Subcutaneous adipose tissue (tissue), 4 donors: ENCODE measurements around the gene MOK. TPM values are rescaled to one million over a fixed set of nuclear protein-coding genes. Genes with fewer than 3 reads are reported as not detected.

Source experiments
- total RNA-seq, 4 donors: library from RNA; depleted of rRNA; stranded (reverse); fragments of >200 nt; gene quantifications; one replicate each; pipeline ENCODE4 v1.1.0, GENCODE V29; 2016
- TF ChIP-seq, protein P1 (sequence below): fragments of 450-650 bp; IDR thresholded peaks from one replicate; pipeline ENCODE4 v1.5.1; 2016; ENCODE audit warnings: low read depth, mild to moderate bottlenecking, control low read depth, antibody characterized with exemption, moderate library complexity

The MOK gene
- total RNA-seq, 4 donors from 2014 or later, result 4.0 to 13.9 (median 6.1) TPM

DNA sequence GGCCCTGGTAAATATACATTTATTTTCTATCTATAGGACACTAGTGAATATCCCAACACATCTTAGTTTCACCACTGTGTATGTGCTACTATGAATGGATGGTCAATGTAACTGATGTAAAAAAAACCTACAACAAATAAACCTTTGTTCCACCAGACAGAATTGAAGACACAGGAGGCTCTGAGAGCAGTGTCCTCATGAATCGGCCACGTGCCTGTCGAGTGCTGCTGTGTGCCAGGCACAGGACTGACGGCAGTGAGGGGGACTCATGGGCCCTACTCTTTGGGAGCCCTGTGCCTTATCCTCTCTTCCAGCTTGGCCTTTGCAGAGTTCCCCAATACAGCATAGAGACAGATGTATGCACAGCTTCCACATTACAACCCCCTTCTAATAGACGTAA, 39.5 kb upstream of the MOK start:
- TF ChIP-seq, protein P1, sequence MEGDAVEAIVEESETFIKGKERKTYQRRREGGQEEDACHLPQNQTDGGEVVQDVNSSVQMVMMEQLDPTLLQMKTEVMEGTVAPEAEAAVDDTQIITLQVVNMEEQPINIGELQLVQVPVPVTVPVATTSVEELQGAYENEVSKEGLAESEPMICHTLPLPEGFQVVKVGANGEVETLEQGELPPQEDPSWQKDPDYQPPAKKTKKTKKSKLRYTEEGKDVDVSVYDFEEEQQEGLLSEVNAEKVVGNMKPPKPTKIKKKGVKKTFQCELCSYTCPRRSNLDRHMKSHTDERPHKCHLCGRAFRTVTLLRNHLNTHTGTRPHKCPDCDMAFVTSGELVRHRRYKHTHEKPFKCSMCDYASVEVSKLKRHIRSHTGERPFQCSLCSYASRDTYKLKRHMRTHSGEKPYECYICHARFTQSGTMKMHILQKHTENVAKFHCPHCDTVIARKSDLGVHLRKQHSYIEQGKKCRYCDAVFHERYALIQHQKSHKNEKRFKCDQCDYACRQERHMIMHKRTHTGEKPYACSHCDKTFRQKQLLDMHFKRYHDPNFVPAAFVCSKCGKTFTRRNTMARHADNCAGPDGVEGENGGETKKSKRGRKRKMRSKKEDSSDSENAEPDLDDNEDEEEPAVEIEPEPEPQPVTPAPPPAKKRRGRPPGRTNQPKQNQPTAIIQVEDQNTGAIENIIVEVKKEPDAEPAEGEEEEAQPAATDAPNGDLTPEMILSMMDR, result no peak

GRCh38 chr14:102344084-102344483, 39.1 kb upstream of the MOK start:
- TF ChIP-seq, protein P1, result no peak

GRCh38 chr14:102342238-102342637, 37.3 kb upstream of the MOK start:
- TF ChIP-seq, protein P1, result no peak

- TF ChIP-seq, protein P1, result no peak
Measured at GRCh38 chr14:102341566-102341965, 36.6 kb upstream of the MOK start.

DNA sequence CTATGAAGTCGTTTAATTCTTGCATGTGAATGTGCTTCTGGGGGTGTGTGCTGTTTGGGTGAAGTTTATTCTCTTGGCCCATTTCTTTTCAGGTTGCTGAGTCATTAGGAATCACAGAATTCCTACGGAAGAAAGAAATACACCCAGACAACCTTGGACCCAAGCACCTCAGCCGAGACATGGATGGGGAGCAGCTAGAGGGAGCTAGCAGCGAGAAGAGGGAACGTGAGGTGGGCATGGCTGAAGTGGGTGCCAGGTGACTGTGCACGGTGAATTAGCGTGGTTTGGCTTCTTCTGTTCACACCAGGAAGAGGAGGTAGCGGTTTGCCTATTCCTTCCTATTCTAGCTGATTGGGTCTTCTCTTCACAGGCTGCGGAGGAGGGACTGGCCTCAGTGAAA, 33.8 kb upstream of the MOK start:
- TF ChIP-seq, protein P1, result no peak

GRCh38 chr14:102335163-102335562, 30.2 kb upstream of the MOK start:
- TF ChIP-seq, protein P1, result no peak

- TF ChIP-seq, protein P1, result no peak
Measured at GRCh38 chr14:102333795-102334705, 29.1 kb upstream of the MOK start.
